Measurements from ENCODE around the gene ANKRD16. TPM values are rescaled to one million over a fixed set of nuclear protein-coding genes. Genes with fewer than 3 reads are reported as not detected.

ANKRD16 gene
- total and polyA plus RNA-seq, 2 donors (not counting 1 experiment from before 2014, with no cell fraction given) = 10.9 to 12.6 TPM

DNA sequence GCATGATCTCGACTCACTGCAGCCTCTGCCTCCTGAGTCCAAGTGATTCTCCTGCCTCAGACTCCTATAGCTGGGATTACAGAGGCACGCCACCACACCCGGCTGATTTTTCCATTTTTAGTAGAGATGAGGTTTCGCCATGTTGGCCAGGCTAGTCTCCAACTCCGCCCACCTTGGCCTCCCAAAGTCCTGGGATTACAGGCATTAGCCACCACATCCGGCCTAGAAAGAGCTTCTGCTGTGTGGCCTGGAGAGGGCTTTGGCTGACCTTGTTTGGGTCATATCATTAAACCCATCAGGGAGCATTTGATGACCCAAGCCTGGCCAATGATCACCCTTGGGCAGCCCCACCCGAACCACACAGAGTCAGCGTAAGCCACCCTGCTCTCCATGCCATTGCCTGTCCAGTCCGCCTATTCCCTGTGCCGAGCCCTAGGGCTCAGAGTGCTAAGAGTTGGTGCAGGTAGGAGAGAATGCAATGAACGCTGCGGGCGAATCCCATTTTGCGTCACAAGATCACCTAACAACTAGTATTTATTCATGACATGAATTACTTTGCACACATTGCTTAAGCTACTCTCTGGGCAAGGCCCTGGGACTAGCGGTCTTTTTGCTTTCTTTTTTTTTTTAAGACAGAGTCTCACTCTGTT is 54.1 kb downstream of the ANKRD16 start:
- no peak overlapping the region for H2AFZ ChIP-seq (ENCODE audit: insufficient read depth, low read depth, low read length, poor library complexity, severe bottlenecking)
- H3K9ac ChIP-seq (ENCODE audit: low read length) = no peak overlapping the region
- TF ChIP-seq EZH2 (IDR thresholded peaks at IDR 0.05; ENCODE audit: borderline replicate concordance, insufficient read depth, low read depth, low read length, poor library complexity, severe bottlenecking) (no peak), CTCF (IDR thresholded peaks at IDR 0.05) (no peak)
- Mint-ChIP-seq H3K4me3 (no peak overlapping the region), H3K27ac (peak overlapping the region; percentile 39), H3K4me1 (peaks cover 36% of the 10 kb centered on the region), H3K27me3 (no peaks in the 10 kb centered on the region), H3K9me3 (ENCODE audit: insufficient read depth) (no peaks in the 10 kb centered on the region)
- ChIA-PET CTCF (interaction anchor here (1.2 kb wide), 1 partner anchor 8 kb away, joined by 3 read pairs; no protein-coding TSS in a partner anchor), POLR2A (interaction anchor here (0.5 kb wide), 1 partner anchor 15 kb away, joined by 10 read pairs; no protein-coding TSS in a partner anchor)
- no peak for DNase-seq
- peaks cover 27 to 34% of the 10 kb centered on the region in 2 donors for H3K4me1 ChIP-seq (ENCODE audit: control insufficient read depth in 2 of 2, insufficient read depth in 2 of 2, low read length in 2 of 2)
- H3K27me3 ChIP-seq (replicated peaks in 1 of 4; ENCODE audit: control extremely low read depth in 1 of 4, control insufficient read depth in 3 of 4, insufficient read depth in 4 of 4, low read length in 3 of 4) = no peaks in the 10 kb centered on the region
- no peaks in the 10 kb centered on the region for H3K79me2 ChIP-seq (ENCODE audit: control insufficient read depth, insufficient read depth, low read length)
- H3K27ac ChIP-seq (ENCODE audit: low read length in 2 of 2) = no peak overlapping the region
- peaks cover 0 to 9% (median 0%) of the 10 kb centered on the region in 3 donors for H3K9me3 ChIP-seq (ENCODE audit: control extremely low read depth in 1 of 3, control insufficient read depth in 2 of 3, insufficient read depth in 1 of 3, low read length in 2 of 3)
- WGBS (ENCODE audit: insufficient coverage) = 93% methylated on average over 13 of the region's 15 CpGs
- intact Hi-C loops (cut with micrococcal nuclease) = no loop called here
- H3K4me2 ChIP-seq (replicated peaks; ENCODE audit: low read depth, low read length, poor library complexity, severe bottlenecking) = no peak overlapping the region
- no peaks in the 10 kb centered on the region for H4K20me1 ChIP-seq (ENCODE audit: control insufficient read depth, insufficient read depth, low read length, poor library complexity, severe bottlenecking)
- no peaks in the 10 kb centered on the region for H3K36me3 ChIP-seq (replicated peaks in 1 of 2; ENCODE audit: control extremely low read depth in 1 of 2, control insufficient read depth in 1 of 2, extremely low read depth in 1 of 2, insufficient read depth in 2 of 2, low read length in 1 of 2)
- ATAC-seq (ENCODE audit: low read depth) = no peak
- no peak overlapping the region for H3K4me3 ChIP-seq (ENCODE audit: control extremely low read depth in 1 of 5, extremely low read depth in 1 of 5, insufficient read depth in 1 of 5, low read depth in 2 of 5, low read length in 4 of 5)

DNA sequence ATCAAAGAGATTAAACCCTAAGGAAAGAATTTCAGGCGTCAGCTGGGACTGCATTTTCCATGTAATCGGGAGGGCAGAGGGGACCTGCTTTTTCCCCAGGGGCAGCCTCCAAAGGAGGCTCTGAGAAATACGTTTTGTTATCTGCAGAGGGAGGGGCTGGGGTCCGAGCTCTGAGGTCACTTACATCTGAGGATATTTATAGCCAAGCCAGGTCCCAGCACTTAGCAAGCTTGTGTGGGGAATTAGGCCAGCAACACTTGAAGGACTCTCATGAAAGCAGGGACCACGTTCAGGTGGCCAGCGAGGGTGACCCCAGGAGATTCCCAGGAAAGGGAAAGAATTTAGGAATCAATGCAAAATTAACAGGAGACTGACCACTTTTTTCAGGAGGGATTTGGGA is 55.9 kb downstream of the ANKRD16 start:
- Histone ChIP-seq H3K27me3 (replicated peaks in 1 of 4; ENCODE audit: control extremely low read depth in 1 of 4, control insufficient read depth in 3 of 4, insufficient read depth in 4 of 4, low read length in 3 of 4) (no peaks in the 10 kb centered on the region), H3K9me3 (ENCODE audit: control extremely low read depth in 1 of 3, control insufficient read depth in 2 of 3, insufficient read depth in 1 of 3, low read length in 2 of 3) (peaks cover 0 to 9% (median 0%) of the 10 kb centered on the region in 3 donors), H3K9ac (ENCODE audit: low read length) (no peak overlapping the region), H3K79me2 (ENCODE audit: control insufficient read depth, insufficient read depth, low read length) (no peaks in the 10 kb centered on the region), H3K4me3 (ENCODE audit: control extremely low read depth in 1 of 5, extremely low read depth in 1 of 5, insufficient read depth in 1 of 5, low read depth in 2 of 5, low read length in 4 of 5) (no peak overlapping the region), H3K36me3 (replicated peaks in 1 of 2; ENCODE audit: control extremely low read depth in 1 of 2, control insufficient read depth in 1 of 2, extremely low read depth in 1 of 2, insufficient read depth in 2 of 2, low read length in 1 of 2) (no peaks in the 10 kb centered on the region), H3K4me1 (ENCODE audit: control insufficient read depth in 2 of 2, insufficient read depth in 2 of 2, low read length in 2 of 2) (peaks cover 16 to 21% of the 10 kb centered on the region in 2 donors), H3K27ac (ENCODE audit: low read length in 2 of 2) (no peak overlapping the region), H3K4me2 (replicated peaks; ENCODE audit: low read depth, low read length, poor library complexity, severe bottlenecking) (no peak overlapping the region), H2AFZ (ENCODE audit: insufficient read depth, low read depth, low read length, poor library complexity, severe bottlenecking) (no peak overlapping the region), H4K20me1 (ENCODE audit: control insufficient read depth, insufficient read depth, low read length, poor library complexity, severe bottlenecking) (no peaks in the 10 kb centered on the region)
- no peak overlapping the region for H3K27ac Mint-ChIP-seq
- H3K4me1 Mint-ChIP-seq = peaks cover 27% of the 10 kb centered on the region
- no peak for TF ChIP-seq CTCF (IDR thresholded peaks at IDR 0.05)
- no peak for TF ChIP-seq EZH2 (IDR thresholded peaks at IDR 0.05; ENCODE audit: borderline replicate concordance, insufficient read depth, low read depth, low read length, poor library complexity, severe bottlenecking)
- WGBS (ENCODE audit: insufficient coverage) = 75% methylated on average over 6 of the region's 6 CpGs
- no peak overlapping the region for H3K4me3 Mint-ChIP-seq
- ChIA-PET POLR2A (interaction anchor here (0.7 to 1.5 kb wide), 2 partner anchors 10 to 20 kb away, joined by 3 to 7 read pairs; partner anchors contain the start of gene GDI2), CTCF (interaction anchor here (1.4 kb wide), 1 partner anchor 11 kb away, joined by 3 read pairs; no protein-coding TSS in a partner anchor)
- DNase-seq (no peak), ATAC-seq (ENCODE audit: low read depth) (no peak)
- intact Hi-C loops (cut with micrococcal nuclease) = no loop called here
- no peaks in the 10 kb centered on the region for H3K9me3 Mint-ChIP-seq (ENCODE audit: insufficient read depth)
- H3K27me3 Mint-ChIP-seq = no peaks in the 10 kb centered on the region

Data from B cell (primary cell).